Measurements from ENCODE around the gene CYB5D1. TPM values are rescaled to one million over a fixed set of nuclear protein-coding genes. Genes with fewer than 3 reads are reported as not detected.

The CYB5D1 gene
- total RNA-seq, 1 experiment from 2014 or later = 18.0 TPM

- peaks cover 65% of the 10 kb centered on the region for H3K27me3 Mint-ChIP-seq (ENCODE audit: low read depth)
These were observed 34.2 kb upstream of the CYB5D1 start for GRCh38 chr17:7823581-7824001.

More at GRCh38 chr17:7823581-7824001, 34.2 kb upstream of the CYB5D1 start:
- Histone ChIP-seq H4K5ac (ENCODE audit: insufficient read length, low read depth, low read length) (no peak overlapping the region), H2BK12ac (ENCODE audit: insufficient read length, low read depth, low read length) (no peak overlapping the region), H3K27ac (ENCODE audit: insufficient read length, low read depth, low read length) (no peak overlapping the region), H3T11ph (ENCODE audit: low read length) (no peak overlapping the region), H2BK15ac (ENCODE audit: low read depth, low read length) (no peak overlapping the region), H4K20me1 (ENCODE audit: control insufficient read depth, insufficient read depth, insufficient read length) (no peaks in the 10 kb centered on the region), H3K9me3 (ENCODE audit: control insufficient read depth, low read depth, low read length) (no peaks in the 10 kb centered on the region), H3K4me1 (ENCODE audit: insufficient read depth, low read length) (no peaks in the 10 kb centered on the region), H4K8ac (replicated peaks; ENCODE audit: insufficient read length, low read depth, low read length) (no peak overlapping the region), H2BK120ac (ENCODE audit: low read depth, low read length, poor library complexity, severe bottlenecking) (no peak overlapping the region), H3K9ac (ENCODE audit: extremely low read depth, insufficient read length, low read length) (no peak overlapping the region), H3K79me1 (ENCODE audit: insufficient read depth, low read depth, low read length, poor library complexity, severe bottlenecking) (no peaks in the 10 kb centered on the region), H2BK20ac (ENCODE audit: low read depth, low read length, poor library complexity, severe bottlenecking) (no peak overlapping the region), H3K23me2 (ENCODE audit: insufficient read length, low read depth, low read length, poor library complexity, severe bottlenecking) (no peaks in the 10 kb centered on the region), H2BK5ac (ENCODE audit: insufficient read length, low read length) (no peak overlapping the region), H3K18ac (ENCODE audit: insufficient read length, low read depth, low read length) (no peak overlapping the region), H3K56ac (ENCODE audit: insufficient read length, low read depth, low read length) (no peak overlapping the region), H2AK5ac (ENCODE audit: insufficient read length, low read length) (no peak overlapping the region), H3K4me2 (ENCODE audit: insufficient read depth, insufficient read length, low read length) (no peak overlapping the region), H3K27me3 (ENCODE audit: insufficient read depth, low read length) (no peaks in the 10 kb centered on the region; the same call in 1 of the 2 replicates), H3K23ac (ENCODE audit: insufficient read length, low read depth, low read length) (no peak overlapping the region), H3K79me2 (ENCODE audit: insufficient read depth, low read length) (no peaks in the 10 kb centered on the region), H3K4ac (ENCODE audit: low read depth, low read length) (no peak overlapping the region), H3K14ac (ENCODE audit: insufficient read depth, low read length) (no peak overlapping the region), H4K91ac (ENCODE audit: insufficient read length, low read depth, low read length) (no peak overlapping the region), H2AFZ (ENCODE audit: low read length) (no peak overlapping the region)
- H3K4me3 Mint-ChIP-seq = no peak overlapping the region; a peak in 1 of 5 replicates
- no CpG with 5 or more reads among the region's 20 CpGs for WGBS (ENCODE audit: extremely low coverage, insufficient read length, low lambda C conversion rate)
- no peaks in the 10 kb centered on the region for H3K36me3 Mint-ChIP-seq (ENCODE audit: insufficient read depth in 1 of 3, low read depth in 3 of 3)
- H3K9me3 Mint-ChIP-seq = no peaks in the 10 kb centered on the region
- H3K27ac Mint-ChIP-seq = peak overlapping the region in 1 of 3 experiments; percentile 86; a peak in 2 of 7 replicates
- peak; percentile 80 for DNase-seq
- peaks cover 8 to 18% of the 10 kb centered on the region in 2 experiments for H3K4me1 Mint-ChIP-seq
- no peak for TF ChIP-seq CTCF (conservative IDR thresholded peaks at IDR 0.05)
